Measurements from ENCODE around the gene DPY19L2.
"Not testable (repeated sequence)": the region's sequence is repeated elsewhere in the genome, so short reads cannot be mapped to it uniquely, and the experiment has no call there.

DNA sequence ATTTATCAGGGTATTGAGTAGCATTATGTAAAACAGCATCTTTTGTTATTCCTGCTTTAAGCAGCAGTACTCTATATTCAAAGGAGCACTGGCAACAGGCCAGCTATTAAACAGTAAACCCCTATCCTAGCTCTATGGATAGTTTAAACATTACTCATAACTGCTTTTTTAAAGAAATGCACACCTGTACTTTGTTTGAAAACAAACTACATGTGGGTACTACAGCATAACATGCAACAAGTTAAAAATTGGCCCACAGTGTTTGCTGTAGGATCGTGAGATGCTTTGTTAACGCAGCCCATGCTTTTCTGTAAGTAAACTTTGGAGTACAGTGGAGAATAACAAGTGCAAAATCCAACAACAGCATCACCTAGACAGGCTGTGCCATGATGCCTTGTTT is 14.3 kb upstream of the DPY19L2 start:
- TF ChIP-seq, protein P1, sequence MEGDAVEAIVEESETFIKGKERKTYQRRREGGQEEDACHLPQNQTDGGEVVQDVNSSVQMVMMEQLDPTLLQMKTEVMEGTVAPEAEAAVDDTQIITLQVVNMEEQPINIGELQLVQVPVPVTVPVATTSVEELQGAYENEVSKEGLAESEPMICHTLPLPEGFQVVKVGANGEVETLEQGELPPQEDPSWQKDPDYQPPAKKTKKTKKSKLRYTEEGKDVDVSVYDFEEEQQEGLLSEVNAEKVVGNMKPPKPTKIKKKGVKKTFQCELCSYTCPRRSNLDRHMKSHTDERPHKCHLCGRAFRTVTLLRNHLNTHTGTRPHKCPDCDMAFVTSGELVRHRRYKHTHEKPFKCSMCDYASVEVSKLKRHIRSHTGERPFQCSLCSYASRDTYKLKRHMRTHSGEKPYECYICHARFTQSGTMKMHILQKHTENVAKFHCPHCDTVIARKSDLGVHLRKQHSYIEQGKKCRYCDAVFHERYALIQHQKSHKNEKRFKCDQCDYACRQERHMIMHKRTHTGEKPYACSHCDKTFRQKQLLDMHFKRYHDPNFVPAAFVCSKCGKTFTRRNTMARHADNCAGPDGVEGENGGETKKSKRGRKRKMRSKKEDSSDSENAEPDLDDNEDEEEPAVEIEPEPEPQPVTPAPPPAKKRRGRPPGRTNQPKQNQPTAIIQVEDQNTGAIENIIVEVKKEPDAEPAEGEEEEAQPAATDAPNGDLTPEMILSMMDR (IDR thresholded peaks at IDR 0.05): not testable (repeated sequence)
- TF ChIP-seq EZH2 (IDR thresholded peaks at IDR 0.05; ENCODE audit: borderline replicate concordance, insufficient read depth, low read depth, low read length, poor library complexity, severe bottlenecking): not testable (repeated sequence)
